DND-41 (cell line): ENCODE data around the gene GPATCH3.

Source experiments
- ATAC-seq: fragments of 200-7000 bp; cut with Tn5 transposase; 3 replicates; pipeline ENCODE4 v1.9.1; 2021; ENCODE audit warnings: low read depth; ENCODE audit not compliant: insufficient read depth
- DNase-seq: peaks from one replicate; pipeline ENCODE4 v3.0.0-alpha.2; 2020
- H2AFZ ChIP-seq: 2 replicates; pipeline ENCODE4 v1.6.0; 2012; ENCODE audit warnings: low read depth, low read length
- H3K27ac ChIP-seq: 2 replicates; pipeline ENCODE4 v1.5.1; 2012; ENCODE audit warnings: low read length, inconsistent platforms
- H3K27me3 ChIP-seq: fragments of 200-600 bp; sonication (generic); 2 replicates; pipeline ENCODE4 v1.6.0; 2012; ENCODE audit warnings: low read length, mild to moderate bottlenecking, inconsistent platforms; ENCODE audit not compliant: insufficient read depth, poor library complexity
- H3K36me3 ChIP-seq: 2 replicates; pipeline ENCODE4 v1.5.1; 2012; ENCODE audit warnings: low read length, inconsistent platforms; ENCODE audit not compliant: insufficient read depth
- H3K4me1 ChIP-seq: 2 replicates; pipeline ENCODE4 v1.5.1; 2012; ENCODE audit warnings: mild to moderate bottlenecking, low read length; ENCODE audit not compliant: insufficient read depth
- H3K4me2 ChIP-seq: 2 replicates; pipeline ENCODE4 v1.6.0; 2012; ENCODE audit warnings: mild to moderate bottlenecking, moderate library complexity, low read length, inconsistent platforms; ENCODE audit not compliant: insufficient read depth
- H3K4me3 ChIP-seq, 2 experiments: fragments of 200-600 bp in 1 of 2; shearing (Covaris generic) in 1 of 2; 2 replicates each; pipeline ENCODE4 v1.5.1; 2012 to 2016; ENCODE audit warnings: inconsistent platforms in 2 of 2, low read length in 2 of 2, mild to moderate bottlenecking in 2 of 2, low read depth in 1 of 2, moderate library complexity in 1 of 2
- H3K79me2 ChIP-seq: 2 replicates; pipeline ENCODE4 v1.6.0; 2012; ENCODE audit warnings: low read length, inconsistent platforms; ENCODE audit not compliant: insufficient read depth
- H3K9ac ChIP-seq: 2 replicates; pipeline ENCODE4 v1.6.0; 2012; ENCODE audit warnings: low read depth, mild to moderate bottlenecking, inconsistent platforms, low read length, moderate library complexity
- H3K9me3 ChIP-seq: 2 replicates; pipeline ENCODE4 v1.5.1; 2012; ENCODE audit warnings: low read length, moderate library complexity, mild to moderate bottlenecking, inconsistent platforms; ENCODE audit not compliant: insufficient read depth, severe bottlenecking
- H4K20me1 ChIP-seq: 2 replicates; pipeline ENCODE4 v1.6.0; 2012; ENCODE audit warnings: low read length; ENCODE audit not compliant: insufficient read depth
- EZH2 ChIP-seq: IDR thresholded peaks from 3 replicates; pipeline ENCODE4 v1.6.1; 2012; ENCODE audit warnings: borderline replicate concordance, low read depth, mild to moderate bottlenecking, moderate library complexity, low read length, inconsistent platforms; ENCODE audit not compliant: severe bottlenecking
- TF ChIP-seq, protein P1 (sequence below): IDR thresholded peaks from 2 replicates; pipeline ENCODE4 v1.5.1; 2012; ENCODE audit warnings: borderline replicate concordance, low read length, moderate library complexity, mild to moderate bottlenecking; ENCODE audit not compliant: poor library complexity, severe bottlenecking; ENCODE audit errors: extremely low read depth

GPATCH3 gene

DNA sequence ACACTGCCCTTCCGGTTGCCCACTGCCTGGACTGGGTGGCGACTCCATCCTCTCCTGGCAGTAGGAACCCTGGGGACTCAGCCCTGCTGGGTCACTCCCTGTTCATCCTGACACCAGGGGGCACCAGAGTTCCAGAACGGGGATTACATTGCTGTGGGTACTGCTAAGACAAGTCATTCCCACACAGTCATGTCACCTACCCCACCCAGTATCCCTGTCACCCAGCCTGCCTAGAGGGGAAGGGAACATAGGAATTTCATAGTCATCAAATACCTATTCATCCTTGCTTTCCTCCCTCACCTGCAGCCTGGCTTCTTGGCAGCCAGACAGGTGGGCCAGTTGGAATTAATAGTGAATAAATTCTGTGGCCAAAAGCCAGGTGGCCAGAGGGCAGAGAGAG is 47.1 kb downstream of the GPATCH3 start:
- H3K27ac ChIP-seq = no peak overlapping the region
- peak; percentile 82 for DNase-seq
- H4K20me1 ChIP-seq = no peaks in the 10 kb centered on the region
- H3K36me3 ChIP-seq = peaks cover 73% of the 10 kb centered on the region
- ATAC-seq = peak; percentile 96
- no peak overlapping the region for H2AFZ ChIP-seq
- no peaks in the 10 kb centered on the region for H3K4me1 ChIP-seq
- no peak overlapping the region for H3K4me2 ChIP-seq
- H3K9ac ChIP-seq = no peak overlapping the region
- no peaks in the 10 kb centered on the region for H3K27me3 ChIP-seq
- no peaks in the 10 kb centered on the region for H3K9me3 ChIP-seq
- H3K4me3 ChIP-seq = no peak overlapping the region
- no peaks in the 10 kb centered on the region for H3K79me2 ChIP-seq
- TF ChIP-seq EZH2 = no peak
- TF ChIP-seq, protein P1, sequence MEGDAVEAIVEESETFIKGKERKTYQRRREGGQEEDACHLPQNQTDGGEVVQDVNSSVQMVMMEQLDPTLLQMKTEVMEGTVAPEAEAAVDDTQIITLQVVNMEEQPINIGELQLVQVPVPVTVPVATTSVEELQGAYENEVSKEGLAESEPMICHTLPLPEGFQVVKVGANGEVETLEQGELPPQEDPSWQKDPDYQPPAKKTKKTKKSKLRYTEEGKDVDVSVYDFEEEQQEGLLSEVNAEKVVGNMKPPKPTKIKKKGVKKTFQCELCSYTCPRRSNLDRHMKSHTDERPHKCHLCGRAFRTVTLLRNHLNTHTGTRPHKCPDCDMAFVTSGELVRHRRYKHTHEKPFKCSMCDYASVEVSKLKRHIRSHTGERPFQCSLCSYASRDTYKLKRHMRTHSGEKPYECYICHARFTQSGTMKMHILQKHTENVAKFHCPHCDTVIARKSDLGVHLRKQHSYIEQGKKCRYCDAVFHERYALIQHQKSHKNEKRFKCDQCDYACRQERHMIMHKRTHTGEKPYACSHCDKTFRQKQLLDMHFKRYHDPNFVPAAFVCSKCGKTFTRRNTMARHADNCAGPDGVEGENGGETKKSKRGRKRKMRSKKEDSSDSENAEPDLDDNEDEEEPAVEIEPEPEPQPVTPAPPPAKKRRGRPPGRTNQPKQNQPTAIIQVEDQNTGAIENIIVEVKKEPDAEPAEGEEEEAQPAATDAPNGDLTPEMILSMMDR = peak; percentile 90

DNA sequence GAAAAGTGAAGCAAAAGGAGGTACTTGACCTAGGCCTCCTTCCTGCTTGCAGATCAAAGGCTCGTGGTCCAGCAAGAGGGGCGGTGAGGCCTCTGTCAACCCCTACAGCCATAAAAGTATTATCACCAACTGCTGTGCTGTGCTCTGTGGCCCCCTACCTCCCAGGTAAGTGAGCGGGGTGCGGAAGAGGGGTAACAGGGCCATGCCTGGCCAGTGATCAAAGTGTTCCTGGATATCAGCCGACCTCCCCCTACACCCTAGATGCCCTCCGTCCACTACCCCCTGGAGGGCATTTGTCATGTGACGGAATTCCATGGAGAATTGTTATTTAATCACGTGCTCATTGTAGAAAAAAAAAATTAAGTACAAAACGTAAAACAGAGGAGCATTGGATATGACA is 47.6 kb downstream of the GPATCH3 start:
- no peaks in the 10 kb centered on the region for H4K20me1 ChIP-seq
- no peak for TF ChIP-seq EZH2
- TF ChIP-seq, protein P1 = no peak
- H3K79me2 ChIP-seq = no peaks in the 10 kb centered on the region
- H3K36me3 ChIP-seq = peaks cover 76% of the 10 kb centered on the region
- no peak overlapping the region for H3K4me3 ChIP-seq
- no peak overlapping the region for H2AFZ ChIP-seq
- H3K27ac ChIP-seq = no peak overlapping the region
- no peak overlapping the region for H3K9ac ChIP-seq
- ATAC-seq (no peak), DNase-seq (no peak)
- no peak overlapping the region for H3K4me2 ChIP-seq
- no peaks in the 10 kb centered on the region for H3K27me3 ChIP-seq
- H3K9me3 ChIP-seq = no peaks in the 10 kb centered on the region
- H3K4me1 ChIP-seq = no peaks in the 10 kb centered on the region

DNA sequence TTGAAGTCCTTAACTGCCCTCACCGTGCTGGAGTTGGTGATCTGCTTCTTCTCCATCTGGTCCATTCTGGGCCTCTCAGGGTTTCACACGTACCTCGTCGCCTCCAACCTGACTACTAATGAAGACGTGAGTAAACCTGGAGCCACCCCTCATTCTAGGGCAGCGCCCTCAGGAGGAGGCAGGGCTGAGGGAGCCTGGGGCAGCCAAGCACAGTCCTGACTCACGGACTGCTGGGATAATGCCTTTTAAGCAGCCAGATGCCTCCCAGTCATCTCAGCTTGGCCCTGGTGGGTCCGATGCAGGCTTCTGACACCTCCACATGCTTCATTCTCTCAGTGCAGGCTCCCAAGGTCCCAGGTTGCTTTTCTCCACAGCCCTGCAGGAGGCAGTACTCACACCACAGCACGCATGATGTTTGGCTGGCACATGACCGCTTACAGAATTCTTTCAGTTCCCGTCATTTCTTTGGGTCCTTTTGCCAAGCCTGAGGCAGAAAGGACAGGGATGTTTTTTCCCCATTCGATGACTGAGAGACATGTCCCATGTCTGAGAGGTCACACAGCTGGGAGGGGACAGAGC is 49.1 kb downstream of the GPATCH3 start:
- no peaks in the 10 kb centered on the region for H3K9me3 ChIP-seq
- no peak overlapping the region for H3K4me3 ChIP-seq
- no peak overlapping the region for H3K4me2 ChIP-seq
- TF ChIP-seq EZH2 = no peak
- TF ChIP-seq, protein P1 = no peak
- no peaks in the 10 kb centered on the region for H3K27me3 ChIP-seq
- no peak overlapping the region for H3K9ac ChIP-seq
- no peak overlapping the region for H3K27ac ChIP-seq
- H3K79me2 ChIP-seq = no peaks in the 10 kb centered on the region
- H3K36me3 ChIP-seq = peaks cover 83% of the 10 kb centered on the region
- no peak overlapping the region for H2AFZ ChIP-seq
- ATAC-seq (no peak), DNase-seq (no peak)
- no peaks in the 10 kb centered on the region for H4K20me1 ChIP-seq
- no peaks in the 10 kb centered on the region for H3K4me1 ChIP-seq
